Stomach (tissue), 9 donors: ENCODE data around the gene PRRT3. TPM values are rescaled to one million over a fixed set of nuclear protein-coding genes. Genes with fewer than 3 reads are reported as not detected.
A peak's percentile ranks its signal among the peaks of the same experiment; 100 is the strongest.
"Not testable (repeated sequence)": the region's sequence is repeated elsewhere in the genome, so short reads cannot be mapped to it uniquely, and the experiment has no call there.

Experiments used
- DNase-seq, 2 donors: peaks; one replicate each; pipeline versions ENCODE4 v3.0.0 to v3.0.0-alpha.2; 2013 to 2019
- H3K27ac ChIP-seq, 5 donors: fragments of 200-600 bp in 4 of 5; sonication (generic) in 4 of 5; one replicate each; pipeline ENCODE4 v1.5.1; 2013 to 2019; ENCODE audit warnings: mild to moderate bottlenecking in 1 of 5, moderate library complexity in 1 of 5
- H3K27me3 ChIP-seq, 3 donors: fragments of 200-600 bp; sonication (generic); one replicate each; pipeline ENCODE4 v1.5.1; 2017 to 2019; ENCODE audit warnings: mixed run types in 1 of 3
- H3K36me3 ChIP-seq, 4 donors: fragments of 200-600 bp; sonication (generic); 1 replicate in 3 of 4; 2 replicates in 1 of 4; pipeline ENCODE4 v1.5.1; 2016 to 2019
- H3K4me1 ChIP-seq, 4 donors: fragments of 200-600 bp; sonication (generic); one replicate each; pipeline ENCODE4 v1.5.1; 2016 to 2019
- H3K4me3 ChIP-seq, 4 donors: fragments of 200-600 bp; sonication (generic) in 3 of 4; one replicate each; pipeline ENCODE4 v1.5.1; 2016 to 2019; ENCODE audit warnings: mild to moderate bottlenecking in 1 of 4
- H3K9me3 ChIP-seq, 4 donors: fragments of 200-600 bp; sonication (generic); one replicate each; pipeline ENCODE4 v1.5.1; 2016 to 2019
- CTCF ChIP-seq, 7 experiments: fragments of 450-650 bp in 4 of 7; fragments of 200-600 bp in 3 of 7; sonication (generic) in 3 of 7; IDR thresholded peaks; one replicate each; pipeline ENCODE4 v1.5.1; 2016 to 2019; ENCODE audit warnings: antibody characterized with exemption in 7 of 7, control low read depth in 2 of 7, mild to moderate bottlenecking in 1 of 7
- EP300 ChIP-seq: sonication (generic); formaldehyde crosslinking; IDR thresholded peaks from one replicate; pipeline ENCODE4 v1.6.1; 2017; ENCODE audit warnings: antibody characterized with exemption
- POLR2A ChIP-seq, 4 donors: fragments of 450-650 bp; IDR thresholded peaks; one replicate each; pipeline ENCODE4 v1.6.1; 2016; ENCODE audit warnings: antibody characterized with exemption in 4 of 4, control low read depth in 2 of 4, mild to moderate bottlenecking in 1 of 4, moderate library complexity in 1 of 4
- POLR2AphosphoS5 ChIP-seq, 3 donors: sonication (generic); formaldehyde crosslinking; IDR thresholded peaks; one replicate each; pipeline ENCODE4 v1.6.1; 2016; ENCODE audit warnings: antibody characterized with exemption in 3 of 3
- WGBS, 5 donors: extraction: QIAGEN DNeasy Blood & Tissue Kit in 3 of 5; methylation state at CpG; one replicate each; pipeline versions ENCODE4 v1.1.5 to v1.1.7; 2013 to 2018; 5-methylcytosine and 5-hydroxymethylcytosine counted together
- intact Hi-C: fragments of 100-400 bp; cut with DNase I; formaldehyde crosslinking; loops from one replicate; pipeline ENCODE4 v1.15.1; 2023; ENCODE audit warnings: low total_unique reads
- polyA plus RNA-seq, 3 donors: library from polyadenylated mRNA; stranded (reverse); fragments of 200-250 nt; gene quantifications; one replicate each; pipeline ENCODE4 v1.2.3, GENCODE V29; 2013
- total RNA-seq, 5 donors: library from RNA; depleted of rRNA; stranded (reverse); fragments of >200 nt; gene quantifications; one replicate each; pipeline versions ENCODE4 v1.1.0 to v1.2.3, GENCODE V29; 2014 to 2016
- donor health status: healthy with polysubstance abuse.
- donor health status: Bipolar disorder and iron deficiency.
- donor health status: healthy.

PRRT3 gene
- total and polyA plus RNA-seq, 8 donors, result 0.44 to 31.6 (median 0.92) TPM

DNA sequence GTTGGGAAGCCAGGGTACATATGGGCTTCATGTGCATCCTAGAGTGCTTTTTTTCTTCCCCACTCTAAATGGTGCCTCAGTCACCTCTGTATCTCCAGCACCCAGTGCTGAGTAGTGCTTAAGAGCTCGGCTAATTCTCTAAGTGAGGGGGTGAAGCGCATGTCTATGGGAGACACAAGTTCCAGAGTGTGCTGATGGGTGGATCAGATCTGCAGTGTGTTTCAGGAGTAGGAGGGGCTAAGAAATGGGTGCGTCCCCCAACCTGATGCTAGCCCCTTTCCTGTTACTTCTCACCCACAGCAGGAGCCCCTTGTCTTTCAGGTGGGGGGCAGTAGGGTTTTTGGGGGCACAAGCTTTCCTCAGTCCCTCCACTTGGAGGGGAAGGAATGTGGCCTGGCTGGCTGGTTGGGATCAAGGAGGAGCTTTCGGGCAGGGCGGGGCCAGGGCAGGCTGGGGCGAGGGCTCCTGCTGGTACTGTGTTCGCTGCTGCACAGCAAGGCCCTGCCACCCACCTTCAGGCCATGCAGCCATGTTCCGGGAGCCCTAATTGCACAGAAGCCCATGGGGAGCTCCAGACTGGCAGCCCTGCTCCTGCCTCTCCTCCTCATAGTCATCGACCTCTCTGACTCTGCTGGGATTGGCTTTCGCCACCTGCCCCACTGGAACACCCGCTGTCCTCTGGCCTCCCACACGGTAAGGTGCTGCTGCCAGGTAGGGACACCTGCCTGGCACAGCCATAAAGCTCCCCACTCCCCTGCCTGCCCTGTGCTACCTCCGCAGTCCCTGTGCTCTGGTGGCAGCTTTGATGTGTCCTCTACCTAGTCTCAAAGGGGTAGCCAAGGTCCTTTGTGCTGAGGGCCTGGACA is 49.6 kb downstream of the PRRT3 start, which contains the start of gene IL17RE:
Gene IL17RE, plus strand, starts transcription at position 477 of the 866 bp plus-strand sequence. Its CDS starts 85 bp downstream, at position 562.
- Histone ChIP-seq H3K27me3 (no peaks in the 10 kb centered on the region), H3K27ac (peak within 1 kb of the TSS; percentile 81 to 88 (median 87)), H3K36me3 (peaks cover 0 to 6% (median 3%) of the 10 kb centered on the region in 4 donors), H3K4me1 (peaks cover 29 to 50% (median 39%) of the 10 kb centered on the region in 4 donors), H3K4me3 (peak within 1 kb of the TSS; percentile 27 to 51 (median 41)), H3K9me3 (no peaks in the 10 kb centered on the region)
- peak in 1 of 4 donors; percentile 21 for TF ChIP-seq POLR2A (IDR thresholded peaks at IDR 0.05)
- TF ChIP-seq CTCF (IDR thresholded peaks at IDR 0.05), result no peak
- TF ChIP-seq POLR2AphosphoS5 (IDR thresholded peaks at IDR 0.05), result peak in 2 of 3 donors; percentile 42 to 80
- TF ChIP-seq EP300, result no peak
- DNase-seq, result peak; percentile 80 to 81
- WGBS, 5 donors, result 21 to 49% (median 27%) methylated on average over 11 to 13 of the region's 13 CpGs
- intact Hi-C loops, result no loop called here

DNA sequence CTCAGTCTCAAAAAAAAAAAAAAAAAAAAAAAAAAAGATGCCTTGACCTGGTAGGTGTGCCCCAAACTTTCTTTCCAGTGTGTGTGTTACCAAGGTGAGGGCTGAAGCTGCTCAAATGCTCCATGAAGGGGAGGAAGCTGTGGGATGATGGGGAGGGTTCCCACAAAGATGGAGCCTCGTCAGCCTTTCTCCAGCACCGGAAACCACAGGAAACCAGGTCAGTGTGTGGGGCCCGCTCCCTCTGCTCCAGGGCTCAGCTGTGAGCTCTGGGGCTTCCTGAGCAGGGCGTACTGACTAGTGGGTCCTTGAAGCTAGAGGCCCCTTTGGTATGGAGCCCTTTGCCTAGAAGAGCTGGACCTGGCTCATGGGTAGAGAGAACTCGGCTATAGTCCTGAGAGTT is 50.2 kb downstream of the PRRT3 start:
- intact Hi-C loops, result no loop called here
- 50 to 64% (median 60%) methylated on average over 5 of the region's 5 CpGs for WGBS, 5 donors
- H3K4me1 ChIP-seq, result peaks cover 35 to 56% (median 46%) of the 10 kb centered on the region in 4 donors
- peak in 1 of 2 donors; percentile 30 for DNase-seq
- H3K9me3 ChIP-seq, result no peaks in the 10 kb centered on the region
- no peaks in the 10 kb centered on the region for H3K27me3 ChIP-seq
- H3K36me3 ChIP-seq, result peaks cover 0 to 5% (median under 1%) of the 10 kb centered on the region in 4 donors
- no peak for TF ChIP-seq CTCF (IDR thresholded peaks at IDR 0.05)
- no peak for TF ChIP-seq POLR2A (IDR thresholded peaks at IDR 0.05)
- TF ChIP-seq EP300, result no peak
- TF ChIP-seq POLR2AphosphoS5 (IDR thresholded peaks at IDR 0.05), result no peak
- peak overlapping the region in 1 of 4 donors; percentile 48 for H3K4me3 ChIP-seq
- H3K27ac ChIP-seq, result peak overlapping the region; percentile 81 to 88 (median 87)

- H3K27me3 ChIP-seq, H3K9me3 ChIP-seq, H3K36me3 ChIP-seq, H3K4me3 ChIP-seq, intact Hi-C loops: not testable (repeated sequence)
- DNase-seq, result peak in 1 of 2 donors; percentile 62
- WGBS, 5 donors, result 53 to 72% (median 57%) methylated on average over 6 of the region's 6 CpGs
- H3K4me1 ChIP-seq, result peaks cover 40 to 65% (median 51%) of the 10 kb centered on the region in 4 donors
- H3K27ac ChIP-seq, result peak overlapping the region; percentile 52 to 92 (median 86)
Observed at GRCh38 chr3:9900965-9901415, 51.2 kb downstream of the PRRT3 start.

- peak overlapping the region; percentile 81 to 92 (median 87) for H3K27ac ChIP-seq
- peaks cover 40 to 67% (median 53%) of the 10 kb centered on the region in 4 donors for H3K4me1 ChIP-seq
- intact Hi-C loops, result no loop called here
- 23 to 52% (median 35%) methylated on average over 3 of the region's 3 CpGs for WGBS, 5 donors
- no peak for DNase-seq
- peak overlapping the region in 1 of 4 donors; percentile 3 for H3K4me3 ChIP-seq
- peaks cover 0 to 1% (median 0%) of the 10 kb centered on the region in 4 donors for H3K36me3 ChIP-seq
- no peaks in the 10 kb centered on the region for H3K27me3 ChIP-seq
- TF ChIP-seq POLR2A (IDR thresholded peaks at IDR 0.05) (no peak), POLR2AphosphoS5 (IDR thresholded peaks at IDR 0.05) (no peak), EP300 (no peak), CTCF (IDR thresholded peaks at IDR 0.05) (no peak)
- no peaks in the 10 kb centered on the region for H3K9me3 ChIP-seq
Observed at GRCh38 chr3:9899289-9899791, 52.9 kb downstream of the PRRT3 start.
